ENCODE results near the gene CCNO.

- TF ChIP-seq POLR2A (IDR thresholded peaks at IDR 0.05), result no peak
- TF ChIP-seq, protein P1, sequence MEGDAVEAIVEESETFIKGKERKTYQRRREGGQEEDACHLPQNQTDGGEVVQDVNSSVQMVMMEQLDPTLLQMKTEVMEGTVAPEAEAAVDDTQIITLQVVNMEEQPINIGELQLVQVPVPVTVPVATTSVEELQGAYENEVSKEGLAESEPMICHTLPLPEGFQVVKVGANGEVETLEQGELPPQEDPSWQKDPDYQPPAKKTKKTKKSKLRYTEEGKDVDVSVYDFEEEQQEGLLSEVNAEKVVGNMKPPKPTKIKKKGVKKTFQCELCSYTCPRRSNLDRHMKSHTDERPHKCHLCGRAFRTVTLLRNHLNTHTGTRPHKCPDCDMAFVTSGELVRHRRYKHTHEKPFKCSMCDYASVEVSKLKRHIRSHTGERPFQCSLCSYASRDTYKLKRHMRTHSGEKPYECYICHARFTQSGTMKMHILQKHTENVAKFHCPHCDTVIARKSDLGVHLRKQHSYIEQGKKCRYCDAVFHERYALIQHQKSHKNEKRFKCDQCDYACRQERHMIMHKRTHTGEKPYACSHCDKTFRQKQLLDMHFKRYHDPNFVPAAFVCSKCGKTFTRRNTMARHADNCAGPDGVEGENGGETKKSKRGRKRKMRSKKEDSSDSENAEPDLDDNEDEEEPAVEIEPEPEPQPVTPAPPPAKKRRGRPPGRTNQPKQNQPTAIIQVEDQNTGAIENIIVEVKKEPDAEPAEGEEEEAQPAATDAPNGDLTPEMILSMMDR (IDR thresholded peaks at IDR 0.05), result no peak
Observed at GRCh38 chr5:55258339-55258738, 24.9 kb upstream of the CCNO start.
